Stimulated activated CD4-positive, alpha-beta T cell treated with anti-CD3 and anti-CD28 coated beads, Interleukin-15, amount 100 ng/mL, for 24 hours (primary cell): Measurements from ENCODE around the gene EDN1.
A peak's percentile ranks its signal among the peaks of the same experiment; 100 is the strongest.

Experiments used
- DNase-seq: peaks from one replicate; pipeline ENCODE4 v3.0.0-alpha.2; 2020

EDN1 gene

GRCh38 chr6:12289933-12290820 is at the start of gene EDN1:
Gene EDN1 (plus strand): TSS chr6:12290361. CDS start chr6:12290630, 269 bp downstream.
- DNase-seq: peak; percentile 77

- no peak for DNase-seq
Observed at GRCh38 chr6:12241493-12242175, 48.5 kb upstream of the EDN1 start.

- DNase-seq: no peak
Observed at GRCh38 chr6:12243169-12243568, 47.0 kb upstream of the EDN1 start.

- DNase-seq: no peak
Observed at GRCh38 chr6:12245360-12245759, 44.8 kb upstream of the EDN1 start.

GRCh38 chr6:12245763-12246718 is 44.1 kb upstream of the EDN1 start:
- DNase-seq: no peak

- DNase-seq: no peak
Observed at GRCh38 chr6:12246900-12247299, 43.3 kb upstream of the EDN1 start.

GRCh38 chr6:12249541-12250382 is 40.4 kb upstream of the EDN1 start:
- DNase-seq: no peak

GRCh38 chr6:12250383-12250770 is 39.8 kb upstream of the EDN1 start:
- DNase-seq: no peak

- DNase-seq: no peak
Observed at GRCh38 chr6:12254210-12254609, 36.0 kb upstream of the EDN1 start.

- DNase-seq: no peak
Observed at GRCh38 chr6:12258191-12258590, 32.0 kb upstream of the EDN1 start.

GRCh38 chr6:12258591-12259075 is 31.5 kb upstream of the EDN1 start:
- no peak for DNase-seq

GRCh38 chr6:12260458-12261093 is 29.6 kb upstream of the EDN1 start:
- no peak for DNase-seq

- no peak for DNase-seq
Observed at GRCh38 chr6:12261502-12261901, 28.7 kb upstream of the EDN1 start.

GRCh38 chr6:12262236-12263061 is 27.7 kb upstream of the EDN1 start:
- no peak for DNase-seq

GRCh38 chr6:12263403-12263802 is 26.8 kb upstream of the EDN1 start:
- no peak for DNase-seq

- no peak for DNase-seq
Observed at GRCh38 chr6:12264671-12265070, 25.5 kb upstream of the EDN1 start.

GRCh38 chr6:12265296-12265695 is 24.9 kb upstream of the EDN1 start:
- no peak for DNase-seq

GRCh38 chr6:12265791-12266190 is 24.4 kb upstream of the EDN1 start:
- DNase-seq: no peak

- DNase-seq: no peak
Observed at GRCh38 chr6:12266571-12266970, 23.6 kb upstream of the EDN1 start.

GRCh38 chr6:12269110-12269509 is 21.1 kb upstream of the EDN1 start:
- DNase-seq: no peak
